HUDEP-2 (cell line): ENCODE results near the gene PRR12.

ENCODE experiments used
- DNase-seq, 76 experiments: peaks; one replicate each; lab custom pipeline; 2025; ENCODE audit not compliant: unreplicated experiment in 76 of 76; lab: John Stamatoyannopoulos, UW

PRR12 gene

DNA sequence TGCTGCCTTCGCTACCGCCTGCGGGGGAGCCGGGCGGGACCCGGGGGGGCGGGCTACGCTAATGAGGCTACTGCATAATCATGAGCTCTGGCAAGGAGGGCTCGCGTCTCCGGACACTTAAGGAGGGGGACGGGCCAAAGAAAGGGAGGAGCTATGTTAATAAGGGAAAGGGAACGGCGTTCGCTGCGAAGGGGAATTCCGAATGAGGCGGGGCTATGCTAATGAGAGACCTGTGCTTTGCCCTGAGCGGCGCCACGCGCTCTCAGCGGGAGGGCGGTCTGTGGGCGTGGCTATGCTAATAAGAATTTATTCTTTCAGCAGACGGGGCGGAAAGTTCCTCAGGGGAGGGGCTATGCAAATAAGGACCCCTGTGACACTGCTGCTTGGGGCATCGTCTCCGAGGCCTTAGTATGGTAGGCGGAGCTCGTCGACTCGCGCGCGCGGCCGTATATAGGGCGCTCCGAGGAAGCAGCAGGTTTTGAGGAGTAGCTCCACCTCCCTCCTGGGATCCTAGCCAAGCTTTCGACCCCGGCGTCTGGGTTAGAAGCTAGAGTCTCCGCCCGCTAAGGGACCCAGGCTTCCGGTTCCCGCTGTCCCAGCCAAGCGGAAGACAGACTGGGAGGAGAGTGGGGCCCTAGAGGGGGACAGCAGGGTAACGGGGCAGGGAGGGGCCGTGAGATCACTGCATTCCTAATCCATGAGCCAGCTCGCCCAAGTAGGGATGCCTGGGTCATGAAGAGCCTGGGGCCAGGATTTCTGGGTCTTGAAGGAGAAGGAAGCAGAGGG is 49.3 kb downstream of the PRR12 start, which contains the start of gene RRAS:
Gene RRAS (minus strand): TSS at position 31 of the 786 bp plus-strand sequence. CDS start 45 bp downstream, outside the sequence.
- DNase-seq = peak; percentile 85 to 100 (median 100)

DNA sequence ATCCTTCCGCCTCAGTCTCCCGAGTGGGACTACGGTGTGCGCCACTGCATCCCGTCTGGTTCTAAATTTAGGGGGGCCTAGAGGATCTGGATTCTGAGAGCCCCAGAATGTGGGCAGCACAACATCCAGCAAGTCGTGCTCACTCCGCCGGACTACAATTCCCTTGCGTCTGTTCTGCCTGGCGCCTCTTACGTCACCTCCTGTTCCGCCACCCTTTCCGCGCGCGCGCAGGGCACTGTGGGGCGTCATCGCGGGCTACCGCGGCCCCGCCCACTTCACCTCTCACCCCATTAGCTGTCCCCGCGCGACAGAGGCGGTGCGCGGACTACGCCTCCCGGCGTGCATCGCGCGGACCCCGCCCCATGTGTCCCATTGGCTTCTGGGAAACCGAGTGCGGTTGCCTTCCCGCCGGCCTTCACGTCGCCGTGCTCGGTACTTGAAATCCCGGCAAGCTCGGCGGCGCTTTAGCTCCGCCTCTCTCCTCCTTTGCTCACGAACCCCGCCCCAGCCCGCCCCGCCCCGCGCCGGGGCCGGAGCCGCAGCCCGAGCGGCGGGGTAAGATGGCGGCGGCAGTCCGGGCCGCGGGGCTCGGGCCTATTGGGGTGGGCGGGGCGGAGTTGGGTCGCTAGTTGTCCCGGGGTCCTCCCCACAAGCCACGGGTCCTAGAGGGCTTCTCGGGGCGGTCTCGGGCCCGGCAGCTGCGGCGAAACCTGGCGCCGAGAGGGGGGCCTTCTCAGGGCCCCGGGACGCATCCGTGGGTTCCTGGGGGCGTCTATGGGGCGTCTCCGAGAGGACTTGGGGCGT is 50.9 kb downstream of the PRR12 start, which contains the start of gene SCAF1:
Gene SCAF1 (plus strand): TSS at position 522 of the 804 bp plus-strand sequence. CDS start 2,818 bp downstream, outside the sequence.
- DNase-seq = peak; percentile 84 to 100 (median 100)

DNA sequence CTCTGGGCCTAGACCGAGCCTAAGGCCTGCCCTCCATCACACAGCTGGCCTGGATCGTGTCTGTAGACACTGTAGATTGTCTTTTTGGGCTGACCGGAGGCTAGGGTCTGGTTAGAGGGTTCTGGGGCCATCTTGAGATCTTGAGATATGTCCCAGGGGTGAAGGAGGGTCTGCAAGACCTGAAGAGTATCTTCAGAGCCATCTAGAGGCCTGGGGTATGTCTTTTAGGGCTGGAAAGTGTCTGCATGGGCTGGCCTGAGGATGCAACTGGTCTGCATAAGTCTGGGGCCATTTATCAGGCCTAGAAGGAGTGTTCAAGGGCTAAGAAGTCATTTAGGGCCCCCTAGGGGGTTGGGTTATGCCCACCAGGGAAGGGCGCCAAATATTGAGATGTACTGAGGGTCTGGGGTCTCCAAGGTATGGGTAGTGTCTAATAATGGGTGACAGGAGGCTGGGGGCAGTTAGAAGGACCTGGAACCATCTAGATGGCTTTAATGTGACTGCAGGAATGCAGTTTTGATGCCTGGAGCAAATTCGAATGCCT is 51.6 kb downstream of the PRR12 start:
- DNase-seq = peak in 1 of 76 experiments; percentile 35

- peak in 50 of 76 experiments; percentile 15 to 69 (median 38) for DNase-seq
These were observed 52.5 kb downstream of the PRR12 start for GRCh38 chr19:49643466-49643865.

DNA sequence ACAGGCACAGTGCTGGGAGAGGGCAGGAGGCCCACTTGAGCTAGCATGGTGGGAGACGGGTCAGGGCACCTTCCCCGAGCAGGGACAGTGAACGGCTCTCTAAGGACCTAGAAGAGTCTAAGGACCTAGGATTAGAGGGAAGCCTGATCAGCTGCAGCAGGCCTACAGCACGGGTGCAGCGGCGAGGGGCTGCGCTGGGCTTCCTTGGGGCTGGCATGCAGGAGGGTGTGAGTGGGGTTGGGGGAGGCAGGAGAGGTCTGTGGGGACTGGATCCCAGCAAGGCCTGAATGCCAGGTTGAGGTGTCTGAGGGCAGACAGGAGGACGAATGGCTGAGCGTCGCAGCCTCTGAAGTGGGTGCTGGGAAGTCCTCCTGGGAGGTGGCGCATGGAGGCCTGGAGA is 54.6 kb downstream of the PRR12 start:
- DNase-seq = no peak

GRCh38 chr19:49645995-49646394 is 55.0 kb downstream of the PRR12 start:
- DNase-seq = no peak

GRCh38 chr19:49646586-49646985 is 55.6 kb downstream of the PRR12 start:
- DNase-seq = no peak

GRCh38 chr19:49651029-49651819 is 60.2 kb downstream of the PRR12 start:
- DNase-seq = no peak

GRCh38 chr19:49651820-49652550 is 61.0 kb downstream of the PRR12 start:
- DNase-seq = no peak

GRCh38 chr19:49652551-49653465 is 61.8 kb downstream of the PRR12 start:
- DNase-seq = no peak

- DNase-seq = no peak
These were observed 62.5 kb downstream of the PRR12 start for GRCh38 chr19:49653466-49653806.

- no peak for DNase-seq
These were observed 63.6 kb downstream of the PRR12 start for GRCh38 chr19:49654581-49654980.

GRCh38 chr19:49655570-49656455 is 64.8 kb downstream of the PRR12 start:
- no peak for DNase-seq

GRCh38 chr19:49656456-49657109 is 65.6 kb downstream of the PRR12 start:
- DNase-seq = no peak

- no peak for DNase-seq
These were observed 66.6 kb downstream of the PRR12 start for GRCh38 chr19:49657493-49658138.

DNA sequence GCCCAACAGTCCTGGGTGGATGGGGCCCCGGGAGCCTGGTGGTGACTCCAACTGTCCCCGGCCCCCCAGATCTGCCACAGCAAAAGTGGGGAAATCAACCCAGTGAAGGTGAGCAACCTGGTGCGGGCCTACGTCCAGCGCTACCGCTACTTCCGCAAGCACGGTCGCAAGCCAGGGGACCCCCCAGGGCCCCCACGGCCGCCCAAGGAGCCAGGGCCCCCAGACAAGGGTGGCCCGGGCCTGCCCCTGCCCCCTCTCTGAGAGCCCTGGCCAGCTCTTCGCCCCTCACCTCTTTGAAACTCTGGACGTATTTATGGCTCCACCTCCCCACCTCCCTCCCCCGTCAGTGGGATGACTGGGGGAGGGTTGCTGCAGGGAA is 67.1 kb downstream of the PRR12 start:
- no peak for DNase-seq
